GM23338 (cell line): ENCODE data around the gene AP4S1. TPM values are rescaled to one million over a fixed set of nuclear protein-coding genes. Genes with fewer than 3 reads are reported as not detected.

ENCODE experiments used
- ATAC-seq: fragments of 200-7000 bp; cut with Tn5 transposase; 3 replicates; pipeline ENCODE4 v1.9.1; 2020
- DNase-seq: peaks from one replicate; pipeline ENCODE4 v3.0.0-alpha.2; 2015; ENCODE audit warnings: low spot score
- H2AFZ ChIP-seq: fragments of 200-600 bp; sonication (generic); 2 replicates; pipeline ENCODE4 v1.8.0; 2016; ENCODE audit warnings: antibody characterized with exemption, mild to moderate bottlenecking, moderate library complexity
- H3F3A ChIP-seq: fragments of 200-600 bp; sonication (generic); replicated peaks from 2 replicates; pipeline ENCODE4 v1.8.0; 2017; ENCODE audit warnings: antibody characterized with exemption, mixed run types, low read depth
- H3K27ac ChIP-seq: fragments of 200-600 bp; sonication (generic); 2 replicates; pipeline ENCODE4 v1.6.1; 2016; ENCODE audit warnings: low read depth
- H3K27me3 ChIP-seq: fragments of 200-600 bp; sonication (generic); 2 replicates; pipeline ENCODE4 v1.8.0; 2016; ENCODE audit warnings: mild to moderate bottlenecking, mixed run types, moderate library complexity; ENCODE audit not compliant: insufficient read depth
- H3K36me3 ChIP-seq: fragments of 200-600 bp; sonication (generic); 2 replicates; pipeline ENCODE4 v1.8.0; 2016; ENCODE audit warnings: mild to moderate bottlenecking; ENCODE audit not compliant: insufficient read depth
- H3K4me1 ChIP-seq: fragments of 200-600 bp; sonication (generic); 2 replicates; pipeline ENCODE4 v1.8.0; 2016; ENCODE audit warnings: mild to moderate bottlenecking, moderate library complexity; ENCODE audit not compliant: insufficient read depth
- H3K4me2 ChIP-seq: fragments of 200-600 bp; sonication (generic); 2 replicates; pipeline ENCODE4 v1.7.1; 2017; ENCODE audit warnings: mixed run types
- H3K4me3 ChIP-seq: fragments of 200-600 bp; sonication (generic); 2 replicates; pipeline ENCODE4 v1.6.1; 2016; ENCODE audit warnings: mixed run types
- H3K79me2 ChIP-seq: fragments of 200-600 bp; sonication (generic); replicated peaks from 2 replicates; pipeline ENCODE4 v1.8.0; 2017; ENCODE audit warnings: mild to moderate bottlenecking; ENCODE audit not compliant: insufficient read depth
- H3K9me2 ChIP-seq: fragments of 200-600 bp; sonication (generic); 2 replicates; pipeline ENCODE4 v1.8.0; 2017; ENCODE audit not compliant: insufficient read depth
- H4K20me1 ChIP-seq: fragments of 200-600 bp; sonication (generic); replicated peaks from 2 replicates; pipeline ENCODE4 v1.8.0; 2017; ENCODE audit warnings: mild to moderate bottlenecking; ENCODE audit not compliant: insufficient read depth
- H3K27ac Mint-ChIP-seq: 2 replicates; pipeline ENCODE4 v1.8.0; 2020; ENCODE audit warnings: inconsistent platforms, mild to moderate bottlenecking, moderate library complexity, mixed read lengths
- H3K27me3 Mint-ChIP-seq: 3 replicates; pipeline ENCODE4 v1.8.0; 2022; ENCODE audit warnings: low read depth, mild to moderate bottlenecking, moderate library complexity, mixed read lengths, inconsistent platforms; ENCODE audit not compliant: insufficient read depth, poor library complexity
- H3K36me3 Mint-ChIP-seq: 3 replicates; pipeline ENCODE4 v1.8.0; 2021; ENCODE audit warnings: low read depth, mild to moderate bottlenecking, inconsistent platforms, moderate library complexity, mixed read lengths
- H3K4me1 Mint-ChIP-seq: 3 replicates; pipeline ENCODE4 v1.8.0; 2020; ENCODE audit warnings: mild to moderate bottlenecking, inconsistent platforms, mixed read lengths
- H3K4me3 Mint-ChIP-seq: 3 replicates; pipeline ENCODE4 v1.8.0; 2021; ENCODE audit warnings: moderate library complexity, mild to moderate bottlenecking, inconsistent platforms, mixed read lengths
- H3K9me3 Mint-ChIP-seq: 3 replicates; pipeline ENCODE4 v1.8.0; 2020; ENCODE audit warnings: moderate library complexity, mild to moderate bottlenecking, inconsistent platforms, mixed read lengths
- CREB1 ChIP-seq: fragments of 250-450 bp; sonication (Bioruptor Pico); IDR thresholded peaks from 2 replicates; pipeline ENCODE4 v1.5.0; 2020; ENCODE audit warnings: low read depth, mild to moderate bottlenecking, moderate library complexity
- CTCF ChIP-seq, 2 experiments: fragments of 200-600 bp in 1 of 2; sonication (generic) in 1 of 2; conservative IDR thresholded peaks; 2 replicates each; pipeline versions ENCODE4 v1.5.1 to v1.6.1; 2016 to 2017; ENCODE audit warnings: antibody characterized with exemption in 2 of 2, low read depth in 2 of 2, mild to moderate bottlenecking in 2 of 2, moderate library complexity in 1 of 2
- EZH2 ChIP-seq: fragments of 200-600 bp; sonication (generic); IDR thresholded peaks from one replicate; pipeline ENCODE4 v1.8.0; 2017; ENCODE audit warnings: antibody characterized with exemption, mild to moderate bottlenecking, low read depth; ENCODE audit not compliant: unreplicated experiment
- EZH2phosphoT487 ChIP-seq: fragments of 200-600 bp; sonication (generic); IDR thresholded peaks from one replicate; pipeline ENCODE4 v1.8.1; 2018; ENCODE audit warnings: antibody characterized with exemption; ENCODE audit not compliant: unreplicated experiment
- JUNB ChIP-seq: IDR thresholded peaks from one replicate; pipeline ENCODE4 v1.6.1; 2016; ENCODE audit warnings: antibody characterized with exemption; ENCODE audit not compliant: unreplicated experiment
- NANOG ChIP-seq: IDR thresholded peaks from 2 replicates; pipeline ENCODE4 v1.6.1; 2016; ENCODE audit warnings: antibody characterized with exemption, borderline replicate concordance
- POLR2AphosphoS5 ChIP-seq: IDR thresholded peaks from 2 replicates; pipeline ENCODE4 v1.6.1; 2016; ENCODE audit warnings: antibody characterized with exemption, low read depth
- STAT1 ChIP-seq: IDR thresholded peaks from one replicate; pipeline ENCODE4 v1.6.1; 2016; ENCODE audit warnings: antibody characterized with exemption; ENCODE audit not compliant: unreplicated experiment
- ZNF114 ChIP-seq: fragments of 250-450 bp; sonication (Bioruptor Pico); IDR thresholded peaks from 2 replicates; pipeline ENCODE4 v1.5.0; 2020; ENCODE audit warnings: mild to moderate bottlenecking, moderate library complexity
- ZNF331 ChIP-seq: fragments of 250-450 bp; sonication (Bioruptor Pico); IDR thresholded peaks from 2 replicates; pipeline ENCODE4 v1.5.0; 2020; ENCODE audit warnings: low read depth, mild to moderate bottlenecking, moderate library complexity
- ZNF462 ChIP-seq: fragments of 250-450 bp; sonication (Bioruptor Pico); IDR thresholded peaks from 2 replicates; pipeline ENCODE4 v1.5.0; 2020; ENCODE audit warnings: mild to moderate bottlenecking, moderate library complexity
- polyA plus RNA-seq: library from polyadenylated mRNA; unstranded; fragments of >200 nt; fragmentation: Nextera tagmentation; extraction: Ambion mirVana; gene quantifications from 2 replicates; pipeline ENCODE4 v1.2.1, GENCODE V29; 2016
- total RNA-seq: library from RNA; depleted of rRNA; stranded (reverse); fragments of >200 nt; shearing (Covaris generic); gene quantifications from 2 replicates; pipeline ENCODE4 v1.2.3, GENCODE V29; 2014
- TF ChIP-seq, protein P1 (sequence below): IDR thresholded peaks from one replicate; pipeline ENCODE4 v1.6.1; 2018; ENCODE audit warnings: antibody characterized with exemption; ENCODE audit not compliant: unreplicated experiment
- TF ChIP-seq, protein P2 (sequence below): IDR thresholded peaks from 2 replicates; pipeline ENCODE4 v1.6.1; 2016; ENCODE audit warnings: antibody characterized with exemption

Gene AP4S1
- total and polyA plus RNA-seq, 2 experiments from 2014 or later, result 13.4 to 15.7 TPM

GRCh38 chr14:31080056-31080455 is 54.6 kb downstream of the AP4S1 start:
- H3K27me3 Mint-ChIP-seq, result no peaks in the 10 kb centered on the region
- Histone ChIP-seq H3K27ac (no peak overlapping the region), H3K4me2 (no peak overlapping the region), H3K27me3 (no peaks in the 10 kb centered on the region), H3K4me1 (no peaks in the 10 kb centered on the region), H3K9me2 (no peaks in the 10 kb centered on the region), H3K4me3 (no peak overlapping the region), H3K79me2 (no peaks in the 10 kb centered on the region), H3F3A (no peaks in the 10 kb centered on the region), H4K20me1 (no peaks in the 10 kb centered on the region), H3K36me3 (no peaks in the 10 kb centered on the region), H2AFZ (no peak overlapping the region)
- DNase-seq, result no peak
- no peak overlapping the region for H3K27ac Mint-ChIP-seq
- no peaks in the 10 kb centered on the region for H3K4me1 Mint-ChIP-seq
- TF ChIP-seq CREB1 (CRISPR knock-in tag), result no peak
- TF ChIP-seq ZNF462 (CRISPR knock-in tag), result no peak
- no peak for TF ChIP-seq ZNF331 (CRISPR knock-in tag)
- no peak for TF ChIP-seq POLR2AphosphoS5
- TF ChIP-seq, protein P1, sequence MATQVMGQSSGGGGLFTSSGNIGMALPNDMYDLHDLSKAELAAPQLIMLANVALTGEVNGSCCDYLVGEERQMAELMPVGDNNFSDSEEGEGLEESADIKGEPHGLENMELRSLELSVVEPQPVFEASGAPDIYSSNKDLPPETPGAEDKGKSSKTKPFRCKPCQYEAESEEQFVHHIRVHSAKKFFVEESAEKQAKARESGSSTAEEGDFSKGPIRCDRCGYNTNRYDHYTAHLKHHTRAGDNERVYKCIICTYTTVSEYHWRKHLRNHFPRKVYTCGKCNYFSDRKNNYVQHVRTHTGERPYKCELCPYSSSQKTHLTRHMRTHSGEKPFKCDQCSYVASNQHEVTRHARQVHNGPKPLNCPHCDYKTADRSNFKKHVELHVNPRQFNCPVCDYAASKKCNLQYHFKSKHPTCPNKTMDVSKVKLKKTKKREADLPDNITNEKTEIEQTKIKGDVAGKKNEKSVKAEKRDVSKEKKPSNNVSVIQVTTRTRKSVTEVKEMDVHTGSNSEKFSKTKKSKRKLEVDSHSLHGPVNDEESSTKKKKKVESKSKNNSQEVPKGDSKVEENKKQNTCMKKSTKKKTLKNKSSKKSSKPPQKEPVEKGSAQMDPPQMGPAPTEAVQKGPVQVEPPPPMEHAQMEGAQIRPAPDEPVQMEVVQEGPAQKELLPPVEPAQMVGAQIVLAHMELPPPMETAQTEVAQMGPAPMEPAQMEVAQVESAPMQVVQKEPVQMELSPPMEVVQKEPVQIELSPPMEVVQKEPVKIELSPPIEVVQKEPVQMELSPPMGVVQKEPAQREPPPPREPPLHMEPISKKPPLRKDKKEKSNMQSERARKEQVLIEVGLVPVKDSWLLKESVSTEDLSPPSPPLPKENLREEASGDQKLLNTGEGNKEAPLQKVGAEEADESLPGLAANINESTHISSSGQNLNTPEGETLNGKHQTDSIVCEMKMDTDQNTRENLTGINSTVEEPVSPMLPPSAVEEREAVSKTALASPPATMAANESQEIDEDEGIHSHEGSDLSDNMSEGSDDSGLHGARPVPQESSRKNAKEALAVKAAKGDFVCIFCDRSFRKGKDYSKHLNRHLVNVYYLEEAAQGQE, result no peak
- TF ChIP-seq, protein P2, sequence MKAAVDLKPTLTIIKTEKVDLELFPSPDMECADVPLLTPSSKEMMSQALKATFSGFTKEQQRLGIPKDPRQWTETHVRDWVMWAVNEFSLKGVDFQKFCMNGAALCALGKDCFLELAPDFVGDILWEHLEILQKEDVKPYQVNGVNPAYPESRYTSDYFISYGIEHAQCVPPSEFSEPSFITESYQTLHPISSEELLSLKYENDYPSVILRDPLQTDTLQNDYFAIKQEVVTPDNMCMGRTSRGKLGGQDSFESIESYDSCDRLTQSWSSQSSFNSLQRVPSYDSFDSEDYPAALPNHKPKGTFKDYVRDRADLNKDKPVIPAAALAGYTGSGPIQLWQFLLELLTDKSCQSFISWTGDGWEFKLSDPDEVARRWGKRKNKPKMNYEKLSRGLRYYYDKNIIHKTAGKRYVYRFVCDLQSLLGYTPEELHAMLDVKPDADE, result no peak
- no peak for TF ChIP-seq JUNB
- TF ChIP-seq NANOG, result no peak
- no peak for TF ChIP-seq EZH2phosphoT487
- no peak for TF ChIP-seq ZNF114
- no peak for TF ChIP-seq CTCF (conservative IDR thresholded peaks at IDR 0.05; ENCODE audit: low read depth in 2 of 2)
- no peak for TF ChIP-seq EZH2
- no peak for TF ChIP-seq STAT1
- H3K4me3 Mint-ChIP-seq, result no peak overlapping the region
- ATAC-seq, result no peak
- no peaks in the 10 kb centered on the region for H3K9me3 Mint-ChIP-seq
- H3K36me3 Mint-ChIP-seq, result peaks cover 6% of the 10 kb centered on the region; the same call in 2 of the 3 replicates
